ENCODE measurements around the gene SFT2D3. TPM values are rescaled to one million over a fixed set of nuclear protein-coding genes. Genes with fewer than 3 reads are reported as not detected.

Gene SFT2D3
- total RNA-seq, 1 donor from 2014 or later, result 5.7 TPM

GRCh38 chr2:127660291-127660578 lies 41.1 kb upstream of the SFT2D3 start:
- no peak for DNase-seq (ENCODE audit: low read depth)
- H3K4me3 ChIP-seq (ENCODE audit: low read depth, low read length), result no peak overlapping the region
- TF ChIP-seq CTCF (conservative IDR thresholded peaks at IDR 0.05; ENCODE audit: low read depth, low read length), result no peak

- DNase-seq (ENCODE audit: low read depth), result no peak
- no peak overlapping the region for H3K4me3 ChIP-seq (ENCODE audit: low read depth, low read length)
- no peak for TF ChIP-seq CTCF (conservative IDR thresholded peaks at IDR 0.05; ENCODE audit: low read depth, low read length)
Measured at GRCh38 chr2:127661072-127661649, 40.1 kb upstream of the SFT2D3 start.

- no peak overlapping the region for H3K4me3 ChIP-seq (ENCODE audit: low read depth, low read length)
- DNase-seq (ENCODE audit: low read depth), result no peak
- no peak for TF ChIP-seq CTCF (conservative IDR thresholded peaks at IDR 0.05; ENCODE audit: low read depth, low read length)
Measured at GRCh38 chr2:127661949-127662510, 39.3 kb upstream of the SFT2D3 start.

GRCh38 chr2:127662937-127663565 lies 38.2 kb upstream of the SFT2D3 start:
- H3K4me3 ChIP-seq (ENCODE audit: low read depth, low read length), result no peak overlapping the region
- DNase-seq (ENCODE audit: low read depth), result no peak
- TF ChIP-seq CTCF (conservative IDR thresholded peaks at IDR 0.05; ENCODE audit: low read depth, low read length), result no peak

GRCh38 chr2:127663566-127664064 lies 37.7 kb upstream of the SFT2D3 start:
- no peak for DNase-seq (ENCODE audit: low read depth)
- no peak for TF ChIP-seq CTCF (conservative IDR thresholded peaks at IDR 0.05; ENCODE audit: low read depth, low read length)

GRCh38 chr2:127664065-127664894 lies 37.0 kb upstream of the SFT2D3 start:
- H3K4me3 ChIP-seq (ENCODE audit: low read depth, low read length), result peak overlapping the region; percentile 21
- no peak for TF ChIP-seq CTCF (conservative IDR thresholded peaks at IDR 0.05; ENCODE audit: low read depth, low read length)

More at GRCh38 chr2:127663566-127664064, 37.7 kb upstream of the SFT2D3 start:
- no peak overlapping the region for H3K4me3 ChIP-seq (ENCODE audit: low read depth, low read length)

More at GRCh38 chr2:127664065-127664894, 37.0 kb upstream of the SFT2D3 start:
- DNase-seq (ENCODE audit: low read depth), result no peak
